MCF 10A (cell line): ENCODE measurements around the gene ZMYND15. TPM values are rescaled to one million over a fixed set of nuclear protein-coding genes. Genes with fewer than 3 reads are reported as not detected.

Experiments
- BruUV-seq: library from RNA; stranded (reverse); fragments of 400-500 nt; replicated peaks from 2 replicates; lab custom pipeline; 2021; lab: Mats Ljungman, UMichigan
- CTCF ChIA-PET: fragments of 300-600 bp; sonication (Branson Sonifier 250); formaldehyde crosslinking; extraction: SDS; loops from one replicate; lab custom pipeline; 2021; ENCODE audit warnings: antibody characterized with exemption, inconsistent platforms; lab: Yijun Ruan, JAX
- POLR2A ChIA-PET: fragments of 300-600, 350-650 bp; sonication (Branson Sonifier 250); formaldehyde crosslinking; extraction: SDS; loops from one replicate; lab custom pipeline; 2020; ENCODE audit warnings: antibody characterized with exemption, inconsistent platforms; lab: Yijun Ruan, JAX
- DNase-seq: peaks from one replicate; pipeline ENCODE4 v3.0.0-alpha.2; 2018; ENCODE audit not compliant: unreplicated experiment
- H3K27ac Mint-ChIP-seq: one replicate; pipeline ENCODE4 v1.8.0; 2022; ENCODE audit warnings: mild to moderate bottlenecking, low read depth, mixed read lengths; ENCODE audit not compliant: unreplicated experiment
- H3K27me3 Mint-ChIP-seq: one replicate; pipeline ENCODE4 v1.8.0; 2022; ENCODE audit warnings: mixed read lengths; ENCODE audit not compliant: insufficient read depth, unreplicated experiment
- H3K36me3 Mint-ChIP-seq: one replicate; pipeline ENCODE4 v1.8.0; 2022; ENCODE audit warnings: mild to moderate bottlenecking, moderate library complexity, mixed read lengths; ENCODE audit not compliant: insufficient read depth, unreplicated experiment
- H3K4me1 Mint-ChIP-seq: one replicate; pipeline ENCODE4 v1.8.0; 2022; ENCODE audit warnings: mixed read lengths; ENCODE audit not compliant: insufficient read depth, unreplicated experiment
- H3K4me3 Mint-ChIP-seq: one replicate; pipeline ENCODE4 v1.8.0; 2022; ENCODE audit warnings: mild to moderate bottlenecking, moderate library complexity, mixed read lengths; ENCODE audit not compliant: unreplicated experiment
- H3K9me3 Mint-ChIP-seq: one replicate; pipeline ENCODE4 v1.8.0; 2022; ENCODE audit warnings: mixed read lengths; ENCODE audit not compliant: unreplicated experiment
- CTCF ChIP-seq: fragments of 200-600 bp; IDR thresholded peaks from one replicate; pipeline ENCODE4 v1.8.0; 2022; ENCODE audit warnings: antibody characterized with exemption, mild to moderate bottlenecking; ENCODE audit not compliant: unreplicated experiment
- intact Hi-C: fragments of 100-400 bp; cut with micrococcal nuclease; formaldehyde crosslinking; loops from 2 replicates; pipeline ENCODE4 v1.14.1; 2022
- total RNA-seq: library from RNA; stranded (reverse); gene quantifications from 2 replicates; pipeline ENCODE4 v1.2.3, GENCODE V29; 2022

ZMYND15 gene
- total RNA-seq, 1 experiment from 2014 or later = 1.8 TPM

- Mint-ChIP-seq H3K36me3 (no peaks in the 10 kb centered on the region), H3K27me3 (no peaks in the 10 kb centered on the region), H3K27ac (no peak overlapping the region), H3K4me1 (peaks cover 16% of the 10 kb centered on the region), H3K4me3 (no peak overlapping the region), H3K9me3 (no peaks in the 10 kb centered on the region)
- TF ChIP-seq CTCF = no peak
- no peak for DNase-seq
- CTCF ChIA-PET = interaction anchor here (0.5 kb wide), 1 partner anchor 50 kb away, joined by 3 read pairs; no protein-coding TSS in a partner anchor
- intact Hi-C loops = no loop called here
- BruUV-seq = no TSS peak
- POLR2A ChIA-PET = interaction anchor here (0.7 to 1.1 kb wide), 4 partner anchors 8 to 224 kb away, joined by 3 to 4 read pairs (median 3); no protein-coding TSS in a partner anchor
Measured at GRCh38 chr17:4742133-4742532, 2.5 kb downstream of the ZMYND15 start.

GRCh38 chr17:4742629-4743028 lies 3.0 kb downstream of the ZMYND15 start:
- BruUV-seq = no TSS peak
- Mint-ChIP-seq H3K4me3 (no peak overlapping the region), H3K27me3 (peaks cover 2% of the 10 kb centered on the region), H3K27ac (no peak overlapping the region), H3K36me3 (no peaks in the 10 kb centered on the region), H3K4me1 (peaks cover 16% of the 10 kb centered on the region), H3K9me3 (no peaks in the 10 kb centered on the region)
- POLR2A ChIA-PET = interaction anchor here (1.1 kb wide), 1 partner anchor 9 kb away, joined by 3 read pairs; no protein-coding TSS in a partner anchor
- TF ChIP-seq CTCF = no peak
- DNase-seq = no peak
- CTCF ChIA-PET = interaction anchor here (1.3 kb wide), 1 partner anchor 159 kb away, joined by 3 read pairs; no protein-coding TSS in a partner anchor
- intact Hi-C loops = no loop called here

- H3K4me3 Mint-ChIP-seq = no peak overlapping the region
- CTCF ChIA-PET = interaction anchor here (1.3 kb wide), 1 partner anchor 159 kb away, joined by 3 read pairs; no protein-coding TSS in a partner anchor
- peaks cover 13% of the 10 kb centered on the region for H3K4me1 Mint-ChIP-seq
- no peak for DNase-seq
- H3K27ac Mint-ChIP-seq = no peak overlapping the region
- H3K27me3 Mint-ChIP-seq = peaks cover 8% of the 10 kb centered on the region
- POLR2A ChIA-PET = interaction anchor here (0.6 to 1.1 kb wide), 2 partner anchors 9 to 166 kb away, joined by 3 read pairs; no protein-coding TSS in a partner anchor
- no peak for TF ChIP-seq CTCF
- intact Hi-C loops = no loop called here
- no peaks in the 10 kb centered on the region for H3K9me3 Mint-ChIP-seq
- no peaks in the 10 kb centered on the region for H3K36me3 Mint-ChIP-seq
- BruUV-seq = no TSS peak
Measured at GRCh38 chr17:4743216-4743615, 3.6 kb downstream of the ZMYND15 start.

GRCh38 chr17:4743898-4744297 lies 4.3 kb downstream of the ZMYND15 start:
- Mint-ChIP-seq H3K9me3 (no peaks in the 10 kb centered on the region), H3K4me1 (peaks cover 7% of the 10 kb centered on the region), H3K36me3 (no peaks in the 10 kb centered on the region), H3K27me3 (peaks cover 15% of the 10 kb centered on the region), H3K27ac (no peak overlapping the region), H3K4me3 (no peak overlapping the region)
- intact Hi-C loops = no loop called here
- no peak for DNase-seq
- CTCF ChIA-PET = interaction anchor here (1.3 kb wide), 1 partner anchor 158 kb away, joined by 3 read pairs; no protein-coding TSS in a partner anchor
- no TSS peak for BruUV-seq
- POLR2A ChIA-PET = interaction anchor here (0.5 to 0.6 kb wide), 2 partner anchors 46 to 166 kb away, joined by 3 read pairs; no protein-coding TSS in a partner anchor
- no peak for TF ChIP-seq CTCF
